Measurements from ENCODE around the gene CDKL2. TPM values are rescaled to one million over a fixed set of nuclear protein-coding genes. Genes with fewer than 3 reads are reported as not detected.

The CDKL2 gene
- polyA plus RNA-seq, 1 donor (not counting 4 experiments of a cell fraction or from before 2014, with no cell fraction given): 0.64 TPM

- dilution Hi-C loops (cut with MboI; ENCODE audit: extremely low pct_ligation_motif_present, low sequenced_read_pairs): no loop called here
- DNase-seq (ENCODE audit: low read depth, low spot score) (no peak), FAIRE-seq (no peak)
- H3K9me3 ChIP-seq (ENCODE audit: control insufficient read depth, low read depth, low read length): no peaks in the 10 kb centered on the region
- no peak overlapping the region for H3K4me3 ChIP-seq (ENCODE audit: control insufficient read depth in 2 of 3, extremely low read depth in 1 of 3, insufficient read depth in 2 of 3, low read depth in 1 of 3, low read length in 3 of 3)
- no peaks in the 10 kb centered on the region for H3K79me2 ChIP-seq (ENCODE audit: control insufficient read depth, insufficient read depth, low read length)
- no peaks in the 10 kb centered on the region for H3K36me3 ChIP-seq (ENCODE audit: control insufficient read depth in 2 of 2, extremely low read depth in 1 of 2, insufficient read depth in 2 of 2, low read length in 2 of 2)
- H3K27ac ChIP-seq (ENCODE audit: control insufficient read depth, insufficient read depth, low read length): no peak overlapping the region
- H3K9me1 ChIP-seq (ENCODE audit: control insufficient read depth, extremely low read depth, insufficient read depth, low read length): no peaks in the 10 kb centered on the region
- H3K4me1 ChIP-seq (ENCODE audit: control insufficient read depth, extremely low read depth, insufficient read depth, low read length): no peaks in the 10 kb centered on the region
- H2AFZ ChIP-seq (ENCODE audit: control insufficient read depth, low read length): no peak overlapping the region
- TF ChIP-seq EZH2 (IDR thresholded peaks at IDR 0.05; ENCODE audit: low read length) (no peak), CTCF (optimal IDR thresholded peaks at IDR 0.05 in 1 of 3, IDR thresholded peaks at IDR 0.05 in 1 of 3, conservative IDR thresholded peaks at IDR 0.05 in 1 of 3; ENCODE audit: extremely low read depth in 1 of 3, insufficient read depth in 2 of 3, low read length in 3 of 3) (no peak)
- H3K4me2 ChIP-seq (ENCODE audit: control insufficient read depth, extremely low read depth, insufficient read depth, low read depth, low read length): no peak overlapping the region
- no peak overlapping the region for H3K9ac ChIP-seq (ENCODE audit: control insufficient read depth, extremely low read depth, insufficient read depth, low read length)
- H4K20me1 ChIP-seq (ENCODE audit: control insufficient read depth, extremely low read depth, insufficient read depth, low read length): no peaks in the 10 kb centered on the region
- no peaks in the 10 kb centered on the region for H3K27me3 ChIP-seq (ENCODE audit: control insufficient read depth, extremely low read depth, insufficient read depth, low read length)
Observed at GRCh38 chr4:75593393-75593792, 36.9 kb downstream of the CDKL2 start.

- dilution Hi-C loops (cut with MboI; ENCODE audit: extremely low pct_ligation_motif_present, low sequenced_read_pairs): no loop called here
- Histone ChIP-seq H3K9me3 (ENCODE audit: control insufficient read depth, low read depth, low read length) (no peaks in the 10 kb centered on the region), H3K9me1 (ENCODE audit: control insufficient read depth, extremely low read depth, insufficient read depth, low read length) (no peaks in the 10 kb centered on the region), H3K27ac (ENCODE audit: control insufficient read depth, insufficient read depth, low read length) (no peak overlapping the region), H3K4me1 (ENCODE audit: control insufficient read depth, extremely low read depth, insufficient read depth, low read length) (no peaks in the 10 kb centered on the region), H3K4me2 (ENCODE audit: control insufficient read depth, extremely low read depth, insufficient read depth, low read depth, low read length) (no peak overlapping the region), H2AFZ (ENCODE audit: control insufficient read depth, low read length) (no peak overlapping the region), H3K36me3 (ENCODE audit: control insufficient read depth in 2 of 2, extremely low read depth in 1 of 2, insufficient read depth in 2 of 2, low read length in 2 of 2) (no peaks in the 10 kb centered on the region), H3K4me3 (ENCODE audit: control insufficient read depth in 2 of 3, extremely low read depth in 1 of 3, insufficient read depth in 2 of 3, low read depth in 1 of 3, low read length in 3 of 3) (no peak overlapping the region), H3K27me3 (ENCODE audit: control insufficient read depth, extremely low read depth, insufficient read depth, low read length) (no peaks in the 10 kb centered on the region), H4K20me1 (ENCODE audit: control insufficient read depth, extremely low read depth, insufficient read depth, low read length) (no peaks in the 10 kb centered on the region), H3K9ac (ENCODE audit: control insufficient read depth, extremely low read depth, insufficient read depth, low read length) (no peak overlapping the region), H3K79me2 (ENCODE audit: control insufficient read depth, insufficient read depth, low read length) (no peaks in the 10 kb centered on the region)
- TF ChIP-seq CTCF (optimal IDR thresholded peaks at IDR 0.05 in 1 of 3, IDR thresholded peaks at IDR 0.05 in 1 of 3, conservative IDR thresholded peaks at IDR 0.05 in 1 of 3; ENCODE audit: extremely low read depth in 1 of 3, insufficient read depth in 2 of 3, low read length in 3 of 3) (no peak), EZH2 (IDR thresholded peaks at IDR 0.05; ENCODE audit: low read length) (no peak)
- no peak for DNase-seq (ENCODE audit: low read depth, low spot score)
- FAIRE-seq: no peak
Observed at GRCh38 chr4:75584067-75584466, 46.3 kb downstream of the CDKL2 start.
